BE2C (cell line): ENCODE results near the gene PARP8.

Experiments
- DNase-seq: peaks from one replicate; pipeline ENCODE4 v3.0.0-alpha.2; 2020
- H3K27me3 ChIP-seq: fragments of 250-450 bp; sonication (Bioruptor Pico); 2 replicates; pipeline ENCODE4 v1.5.1; 2020; ENCODE audit warnings: mild to moderate bottlenecking
- H3K36me3 ChIP-seq: fragments of 250-450 bp; sonication (Bioruptor Pico); 2 replicates; pipeline ENCODE4 v1.5.1; 2020; ENCODE audit warnings: mild to moderate bottlenecking
- H3K4me1 ChIP-seq: fragments of 250-450 bp; sonication (Bioruptor Pico); 2 replicates; pipeline ENCODE4 v1.5.1; 2020
- H3K4me3 ChIP-seq: 2 replicates; pipeline ENCODE4 v1.5.1; 2011; ENCODE audit warnings: low read depth, low read length
- H3K9me3 ChIP-seq: fragments of 250-450 bp; sonication (Bioruptor Pico); 2 replicates; pipeline ENCODE4 v1.5.1; 2020
- TF ChIP-seq, protein P1 (sequence below): IDR thresholded peaks from 2 replicates; pipeline ENCODE4 v1.5.1; 2012; ENCODE audit warnings: mild to moderate bottlenecking, low read depth, low read length

PARP8 gene

DNA sequence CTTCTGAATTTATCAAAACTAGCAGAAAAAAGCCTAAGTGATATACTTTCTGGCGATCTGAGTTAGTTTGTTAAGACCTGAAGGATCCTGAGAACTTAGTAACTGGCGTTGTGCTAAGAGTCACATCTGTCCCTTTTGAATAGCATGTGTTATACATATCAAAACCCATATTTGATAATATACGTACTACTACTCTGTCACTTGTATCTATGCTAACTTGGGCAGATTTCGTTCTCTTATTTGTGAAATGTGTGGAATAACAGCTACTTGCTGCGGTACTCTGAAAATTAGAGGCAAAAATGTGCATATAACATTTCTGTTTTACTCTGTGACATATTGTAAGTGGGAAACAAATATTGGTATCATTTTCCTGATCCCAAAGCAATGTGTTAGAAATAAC is 126.4 kb downstream of the PARP8 start:
- Histone ChIP-seq H3K4me1 (no peaks in the 10 kb centered on the region), H3K9me3 (no peaks in the 10 kb centered on the region), H3K4me3 (no peak overlapping the region), H3K36me3 (no peaks in the 10 kb centered on the region), H3K27me3 (no peaks in the 10 kb centered on the region; the same call in 1 of the 2 replicates)
- TF ChIP-seq, protein P1, sequence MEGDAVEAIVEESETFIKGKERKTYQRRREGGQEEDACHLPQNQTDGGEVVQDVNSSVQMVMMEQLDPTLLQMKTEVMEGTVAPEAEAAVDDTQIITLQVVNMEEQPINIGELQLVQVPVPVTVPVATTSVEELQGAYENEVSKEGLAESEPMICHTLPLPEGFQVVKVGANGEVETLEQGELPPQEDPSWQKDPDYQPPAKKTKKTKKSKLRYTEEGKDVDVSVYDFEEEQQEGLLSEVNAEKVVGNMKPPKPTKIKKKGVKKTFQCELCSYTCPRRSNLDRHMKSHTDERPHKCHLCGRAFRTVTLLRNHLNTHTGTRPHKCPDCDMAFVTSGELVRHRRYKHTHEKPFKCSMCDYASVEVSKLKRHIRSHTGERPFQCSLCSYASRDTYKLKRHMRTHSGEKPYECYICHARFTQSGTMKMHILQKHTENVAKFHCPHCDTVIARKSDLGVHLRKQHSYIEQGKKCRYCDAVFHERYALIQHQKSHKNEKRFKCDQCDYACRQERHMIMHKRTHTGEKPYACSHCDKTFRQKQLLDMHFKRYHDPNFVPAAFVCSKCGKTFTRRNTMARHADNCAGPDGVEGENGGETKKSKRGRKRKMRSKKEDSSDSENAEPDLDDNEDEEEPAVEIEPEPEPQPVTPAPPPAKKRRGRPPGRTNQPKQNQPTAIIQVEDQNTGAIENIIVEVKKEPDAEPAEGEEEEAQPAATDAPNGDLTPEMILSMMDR = no peak
- no peak for DNase-seq

DNA sequence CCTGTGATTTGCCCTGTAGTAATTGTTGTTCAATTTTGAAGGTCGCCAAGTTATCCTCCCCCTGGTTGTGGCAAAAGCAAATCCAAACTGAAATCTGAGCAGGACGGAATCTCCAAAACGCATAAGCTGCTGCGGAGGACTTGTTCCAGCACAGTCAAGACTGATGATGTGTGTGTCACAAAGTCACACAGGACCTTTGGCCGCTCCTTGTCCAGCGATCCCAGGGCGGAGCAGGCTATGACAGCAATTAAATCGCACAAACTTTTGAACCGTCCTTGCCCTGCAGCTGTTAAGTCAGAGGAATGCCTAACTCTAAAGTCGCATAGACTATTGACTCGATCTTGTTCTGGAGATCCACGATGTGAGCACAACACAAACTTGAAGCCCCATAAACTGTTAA is 128.4 kb downstream of the PARP8 start:
- Histone ChIP-seq H3K27me3 (no peaks in the 10 kb centered on the region; the same call in 1 of the 2 replicates), H3K9me3 (no peaks in the 10 kb centered on the region), H3K4me1 (no peaks in the 10 kb centered on the region), H3K4me3 (no peak overlapping the region), H3K36me3 (no peaks in the 10 kb centered on the region)
- TF ChIP-seq, protein P1 = no peak
- no peak for DNase-seq

DNA sequence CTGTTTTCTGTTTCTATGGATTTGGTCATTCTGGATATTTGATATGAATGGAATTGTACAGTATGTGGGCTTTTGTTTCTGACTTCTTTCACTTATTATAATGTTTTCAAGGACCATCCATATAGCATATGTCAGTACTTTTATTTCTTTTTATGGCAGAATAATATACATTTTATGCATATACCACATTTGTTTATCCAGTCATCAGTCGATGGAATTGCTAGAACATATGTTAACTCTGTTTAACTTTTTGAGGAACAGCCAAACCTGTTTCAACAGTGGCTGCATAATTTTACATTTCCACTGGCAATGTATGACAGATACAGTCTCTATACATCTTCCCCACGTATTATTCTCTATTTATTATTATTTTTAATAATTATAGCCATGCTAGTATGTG is 131.6 kb downstream of the PARP8 start:
- Histone ChIP-seq H3K4me1 (no peaks in the 10 kb centered on the region), H3K4me3 (no peak overlapping the region), H3K36me3 (no peaks in the 10 kb centered on the region), H3K27me3 (no peaks in the 10 kb centered on the region; the same call in 1 of the 2 replicates), H3K9me3 (no peaks in the 10 kb centered on the region; the same call in 1 of the 2 replicates)
- TF ChIP-seq, protein P1 = no peak
- no peak for DNase-seq

DNA sequence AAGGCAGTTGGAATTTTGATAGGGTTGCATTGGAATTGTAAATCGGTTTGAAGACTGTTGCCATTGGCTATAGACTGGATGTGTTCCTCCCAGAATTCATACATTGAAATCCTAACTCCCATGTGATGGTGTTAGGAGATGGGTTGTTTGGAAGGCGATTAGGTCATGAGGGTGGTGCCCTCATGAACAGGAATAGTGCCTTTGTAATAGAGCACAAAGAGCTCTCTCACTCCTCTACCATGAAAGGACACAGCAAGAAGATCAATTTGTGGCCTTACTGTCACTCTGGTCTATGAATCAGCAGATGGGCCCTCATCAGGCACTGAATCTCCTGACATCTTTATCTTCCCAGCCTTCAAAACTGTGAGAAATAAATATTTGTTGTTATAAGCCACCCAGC is 133.2 kb downstream of the PARP8 start:
- no peak overlapping the region for H3K4me3 ChIP-seq
- no peaks in the 10 kb centered on the region; the same call in 1 of the 2 replicates for H3K27me3 ChIP-seq
- no peak for DNase-seq
- no peaks in the 10 kb centered on the region for H3K36me3 ChIP-seq
- no peaks in the 10 kb centered on the region; the same call in 1 of the 2 replicates for H3K9me3 ChIP-seq
- TF ChIP-seq, protein P1 = no peak
- no peaks in the 10 kb centered on the region for H3K4me1 ChIP-seq

DNA sequence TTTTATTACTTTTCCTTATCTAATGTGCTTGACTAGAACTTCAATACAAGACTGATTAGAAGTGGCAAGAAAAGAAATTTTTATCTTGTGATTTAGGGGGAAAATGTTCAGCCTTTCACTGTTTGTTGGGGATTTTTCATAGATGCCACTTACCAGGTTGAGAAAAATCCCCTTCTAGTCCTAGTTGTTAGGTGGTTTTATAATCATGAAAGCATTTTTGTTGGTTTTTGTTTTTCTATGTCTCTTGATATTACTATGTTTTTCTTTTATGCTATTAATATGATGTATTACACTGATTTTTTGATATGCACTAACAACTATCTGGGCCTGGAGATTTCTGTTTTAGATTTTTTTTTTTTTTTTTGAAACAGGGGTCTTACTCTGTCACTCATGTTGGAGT is 134.0 kb downstream of the PARP8 start:
- Histone ChIP-seq H3K9me3 (no peaks in the 10 kb centered on the region; the same call in 1 of the 2 replicates), H3K4me1 (no peaks in the 10 kb centered on the region), H3K36me3 (no peaks in the 10 kb centered on the region), H3K27me3 (no peaks in the 10 kb centered on the region; the same call in 1 of the 2 replicates), H3K4me3 (no peak overlapping the region)
- no peak for DNase-seq
- TF ChIP-seq, protein P1 = no peak

DNA sequence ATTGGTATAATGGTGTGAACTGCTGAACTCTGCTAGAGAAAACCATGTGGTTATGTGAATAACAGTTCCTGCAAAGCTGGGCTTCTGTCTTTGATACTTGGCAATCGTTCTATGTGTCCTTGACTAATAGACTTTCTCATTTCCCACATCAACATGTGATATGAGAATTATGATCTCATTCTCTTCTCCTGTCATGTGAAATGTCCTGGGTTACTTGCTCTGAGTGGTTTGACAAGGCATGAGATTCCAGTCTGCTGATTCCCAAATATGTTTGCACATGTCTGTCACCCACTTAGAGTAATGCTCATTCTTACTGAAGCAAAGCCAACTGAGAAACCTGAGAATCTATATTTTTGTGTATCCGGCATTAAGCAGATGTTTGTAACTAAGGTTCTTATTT is 141.2 kb downstream of the PARP8 start:
- Histone ChIP-seq H3K4me1 (no peaks in the 10 kb centered on the region), H3K36me3 (no peaks in the 10 kb centered on the region), H3K27me3 (no peaks in the 10 kb centered on the region), H3K9me3 (no peaks in the 10 kb centered on the region; the same call in 1 of the 2 replicates), H3K4me3 (no peak overlapping the region)
- TF ChIP-seq, protein P1 = no peak
- no peak for DNase-seq
